ENCODE results near the gene AICDA.

DNA sequence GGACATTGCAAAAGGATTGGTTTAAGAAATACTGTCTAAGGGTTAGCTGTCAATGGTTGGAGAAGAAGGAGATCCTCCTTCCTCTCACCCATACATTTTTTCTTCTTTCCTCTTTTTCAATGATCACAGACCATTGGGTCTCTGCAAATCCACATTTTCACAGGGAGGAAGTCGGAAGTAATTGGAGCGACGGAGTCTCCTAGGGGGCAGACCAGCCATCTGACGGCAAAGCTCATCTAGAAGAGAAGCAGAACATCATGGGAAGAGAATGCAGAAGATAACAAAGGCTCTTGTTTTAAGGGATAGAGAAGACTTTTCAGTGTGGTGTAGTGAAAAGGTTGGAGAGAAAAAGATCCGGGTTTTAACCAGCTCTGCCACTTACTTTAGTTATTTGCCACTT lies 35.3 kb upstream of the AICDA start:
- TF ChIP-seq CTCF (IDR thresholded peaks at IDR 0.05) (no peak), POLR2A (IDR thresholded peaks at IDR 0.05) (no peak)
